K562 (cell line): ENCODE measurements around the gene MIDN. TPM values are rescaled to one million over a fixed set of nuclear protein-coding genes. Genes with fewer than 3 reads are reported as not detected.

Experiments
- CEBPB ChIP-seq: fragments of 450-650 bp; IDR thresholded peaks from 2 replicates; pipeline ENCODE4 v1.6.1; 2016; ENCODE audit warnings: missing genetic modification characterization, missing compliant biosample characterization
- CSDE1 ChIP-seq, 2 experiments: fragments of 450-650 bp; IDR thresholded peaks; 2 replicates each; pipeline ENCODE4 v1.6.1; 2016; ENCODE audit warnings: mild to moderate bottlenecking in 1 of 2
- ELF4 ChIP-seq: fragments of 450-650 bp; formaldehyde crosslinking; IDR thresholded peaks from 2 replicates; pipeline ENCODE4 v1.4.0; 2022; ENCODE audit warnings: missing genetic modification characterization
- EP300 ChIP-seq: IDR thresholded peaks from 2 replicates; pipeline ENCODE4 v1.6.1; 2012; ENCODE audit warnings: low read length, improper control_type of control experiment
- FOXK1 ChIP-seq: sonication (generic); formaldehyde crosslinking; IDR thresholded peaks from 2 replicates; pipeline ENCODE4 v1.8.0; 2022; ENCODE audit warnings: missing genetic modification reagents, mild to moderate bottlenecking, borderline replicate concordance
- GATAD2A ChIP-seq: fragments of 450-650 bp; IDR thresholded peaks from 2 replicates; pipeline ENCODE4 v1.6.1; 2017
- HDGF ChIP-seq: fragments of 450-650 bp; IDR thresholded peaks from 2 replicates; pipeline ENCODE4 v1.6.1; 2016
- HLTF ChIP-seq: fragments of 450-650 bp; IDR thresholded peaks from 2 replicates; pipeline ENCODE4 v1.6.1; 2016
- PHF21A ChIP-seq: fragments of 450-650 bp; IDR thresholded peaks from 2 replicates; pipeline ENCODE4 v1.6.1; 2017; ENCODE audit warnings: low read depth, borderline replicate concordance
- SETDB1 ChIP-seq: IDR thresholded peaks from one replicate; pipeline ENCODE4 v1.6.1; 2012; ENCODE audit warnings: low read length, control low read depth, inconsistent platforms
- ZFX ChIP-seq: sonication (generic); formaldehyde crosslinking; IDR thresholded peaks from 2 replicates; pipeline ENCODE4 v1.8.0; 2022; ENCODE audit warnings: mild to moderate bottlenecking, missing genetic modification reagents, moderate library complexity
- polyA plus RNA-seq, 8 experiments: library from polyadenylated mRNA; depleted of rRNA in 4 of 8; stranded (reverse) in 5 of 8; unstranded in 3 of 8; fragments of >200 nt; fragmentation: Nextera tagmentation in 2 of 8; fragmentation: Illumina TruSeq in 1 of 8; extraction: Ambion mirVana in 2 of 8; extraction: Trizol in 1 of 8; gene quantifications; 2 replicates each; pipeline versions ENCODE4 v1.2.1 to v1.2.3, GENCODE V29; 2011 to 2014; ENCODE audit warnings: inconsistent platforms in 1 of 8, missing spikeins in 1 of 8
- total RNA-seq, 7 experiments: library from RNA; depleted of rRNA in 6 of 7; stranded (reverse); fragments of >200 nt in 6 of 7; fragmentation: Illumina TruSeq in 2 of 7; extraction: Trizol in 2 of 7; gene quantifications; 2 replicates each; pipeline versions ENCODE4 v1.2.1 to v1.2.3, GENCODE V29; 2011 to 2021; ENCODE audit warnings: low replicate concordance in 1 of 7
- TF ChIP-seq, protein P1 (sequence below), 2 experiments: fragments of 450-650 bp; conservative IDR thresholded peaks; 2 replicates each; pipeline ENCODE4 v1.6.1; 2017; ENCODE audit warnings: mild to moderate bottlenecking in 2 of 2, moderate library complexity in 2 of 2
- TF ChIP-seq, protein P2 (sequence below), 3 experiments: fragments of 200-800 bp in 1 of 3; sonication (Bioruptor generic) in 1 of 3; sonication (generic) in 1 of 3; formaldehyde crosslinking in 1 of 3; IDR thresholded peaks; 2 replicates each; pipeline versions ENCODE4 v1.6.1 to v1.8.0; 2016 to 2022; ENCODE audit warnings: mild to moderate bottlenecking in 2 of 3, missing compliant biosample characterization in 2 of 3, missing genetic modification characterization in 2 of 3, missing genetic modification reagents in 1 of 3
- TF ChIP-seq, protein P3 (sequence below): fragments of 250-450 bp; sonication (Bioruptor Pico); IDR thresholded peaks from 2 replicates; pipeline ENCODE4 v1.6.1; 2021; ENCODE audit warnings: mild to moderate bottlenecking
- TF ChIP-seq, protein P4 (sequence below): sonication (generic); formaldehyde crosslinking; IDR thresholded peaks from 2 replicates; pipeline ENCODE4 v1.8.1; 2023; ENCODE audit warnings: mild to moderate bottlenecking, missing genetic modification reagents
- TF ChIP-seq, protein P5 (sequence below): sonication (generic); formaldehyde crosslinking; IDR thresholded peaks from 2 replicates; pipeline ENCODE4 v1.8.1; 2023; ENCODE audit warnings: mild to moderate bottlenecking, missing genetic modification reagents

Gene MIDN
- total and polyA plus RNA-seq, 9 of the 15 experiments (the other 6 are each of a cell fraction or from before 2014, with no cell fraction given) = 0.17 to 120 (median 10.1) TPM

DNA sequence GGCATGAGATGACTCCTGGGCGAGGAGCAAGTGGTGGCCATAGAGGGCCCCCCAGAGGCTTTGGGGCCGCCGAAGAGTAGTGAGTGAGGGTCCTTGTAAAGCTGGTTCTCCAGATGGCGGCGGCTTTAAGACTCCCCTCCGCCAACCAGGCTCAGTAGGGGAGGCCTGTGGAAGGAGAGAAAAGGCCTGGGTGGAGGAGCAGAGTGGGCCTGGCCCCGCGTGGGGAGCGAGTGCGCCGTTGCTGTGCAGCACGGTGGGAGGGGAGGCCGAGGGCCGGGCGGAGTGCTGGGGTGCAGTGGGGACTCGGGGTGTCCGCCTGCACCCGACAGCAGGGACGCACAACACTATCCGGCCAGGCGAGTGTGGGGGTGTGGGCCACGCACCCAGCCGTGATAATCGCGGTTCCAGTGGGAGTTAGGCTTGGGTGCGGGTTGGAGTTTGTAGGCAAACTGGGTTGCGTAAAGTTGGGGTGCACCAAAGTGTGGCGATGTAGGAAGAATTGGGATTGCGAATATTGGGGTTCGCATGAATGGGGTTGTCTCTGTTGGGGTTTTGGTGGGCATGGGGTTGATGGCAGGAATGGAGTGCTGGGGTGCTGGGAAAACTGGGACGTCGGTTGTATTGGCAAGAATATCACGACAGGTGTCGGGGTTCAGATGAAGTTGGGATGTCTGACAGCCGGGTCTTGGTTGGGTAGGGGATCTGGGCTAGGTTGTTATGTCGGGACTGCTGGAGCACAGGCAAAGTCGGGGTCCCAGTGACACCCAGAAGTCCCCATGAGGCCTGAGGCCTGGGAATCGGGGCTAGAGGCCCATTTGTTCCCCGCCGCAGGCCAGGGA lies 20.1 kb downstream of the MIDN start (continued):
- TF ChIP-seq, protein P1, sequence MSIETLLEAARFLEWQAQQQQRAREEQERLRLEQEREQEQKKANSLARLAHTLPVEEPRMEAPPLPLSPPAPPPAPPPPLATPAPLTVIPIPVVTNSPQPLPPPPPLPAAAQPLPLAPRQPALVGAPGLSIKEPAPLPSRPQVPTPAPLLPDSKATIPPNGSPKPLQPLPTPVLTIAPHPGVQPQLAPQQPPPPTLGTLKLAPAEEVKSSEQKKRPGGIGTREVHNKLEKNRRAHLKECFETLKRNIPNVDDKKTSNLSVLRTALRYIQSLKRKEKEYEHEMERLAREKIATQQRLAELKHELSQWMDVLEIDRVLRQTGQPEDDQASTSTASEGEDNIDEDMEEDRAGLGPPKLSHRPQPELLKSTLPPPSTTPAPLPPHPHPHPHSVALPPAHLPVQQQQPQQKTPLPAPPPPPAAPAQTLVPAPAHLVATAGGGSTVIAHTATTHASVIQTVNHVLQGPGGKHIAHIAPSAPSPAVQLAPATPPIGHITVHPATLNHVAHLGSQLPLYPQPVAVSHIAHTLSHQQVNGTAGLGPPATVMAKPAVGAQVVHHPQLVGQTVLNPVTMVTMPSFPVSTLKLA (conservative IDR thresholded peaks at IDR 0.05) = peak; percentile 23 to 40; a peak in 1 of 4 replicates
- TF ChIP-seq SETDB1 (no peak), CEBPB (tag) (peak; percentile 63; the same call in 1 of the 2 replicates), HDGF (0 out of 2 replicates have a peak, but pooled peaks have one; percentile 17), EP300 (no peak), FOXK1 (0 out of 2 replicates have a peak, but pooled peaks have one; percentile 23), HLTF (peak; percentile 68; the same call in 1 of the 2 replicates), GATAD2A (peak; percentile 21; the same call in 1 of the 2 replicates), ZFX (CRISPR knock-in tag) (peak; percentile 50), PHF21A (peak; percentile 92; the same call in 1 of the 2 replicates), CSDE1 (IDR thresholded peaks at IDR 0.05) (0 out of 4 replicates have a peak, but pooled peaks of 1 of the 2 experiments have one; percentile 35), ELF4 (CRISPR knock-in tag) (no peak)
- TF ChIP-seq, protein P2, sequence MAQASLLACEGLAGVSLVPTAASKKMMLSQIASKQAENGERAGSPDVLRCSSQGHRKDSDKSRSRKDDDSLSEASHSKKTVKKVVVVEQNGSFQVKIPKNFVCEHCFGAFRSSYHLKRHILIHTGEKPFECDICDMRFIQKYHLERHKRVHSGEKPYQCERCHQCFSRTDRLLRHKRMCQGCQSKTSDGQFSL (CRISPR knock-in tag; IDR thresholded peaks at IDR 0.05) = peak; percentile 53; the same call in 1 of the 2 replicates
- TF ChIP-seq, protein P2 (tag; IDR thresholded peaks at IDR 0.05) = no peak
- TF ChIP-seq, protein P3, sequence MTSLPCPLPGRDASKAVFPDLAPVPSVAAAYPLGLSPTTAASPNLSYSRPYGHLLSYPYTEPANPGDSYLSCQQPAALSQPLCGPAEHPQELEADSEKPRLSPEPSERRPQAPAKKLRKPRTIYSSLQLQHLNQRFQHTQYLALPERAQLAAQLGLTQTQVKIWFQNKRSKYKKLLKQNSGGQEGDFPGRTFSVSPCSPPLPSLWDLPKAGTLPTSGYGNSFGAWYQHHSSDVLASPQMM = no peak
- TF ChIP-seq, protein P4, sequence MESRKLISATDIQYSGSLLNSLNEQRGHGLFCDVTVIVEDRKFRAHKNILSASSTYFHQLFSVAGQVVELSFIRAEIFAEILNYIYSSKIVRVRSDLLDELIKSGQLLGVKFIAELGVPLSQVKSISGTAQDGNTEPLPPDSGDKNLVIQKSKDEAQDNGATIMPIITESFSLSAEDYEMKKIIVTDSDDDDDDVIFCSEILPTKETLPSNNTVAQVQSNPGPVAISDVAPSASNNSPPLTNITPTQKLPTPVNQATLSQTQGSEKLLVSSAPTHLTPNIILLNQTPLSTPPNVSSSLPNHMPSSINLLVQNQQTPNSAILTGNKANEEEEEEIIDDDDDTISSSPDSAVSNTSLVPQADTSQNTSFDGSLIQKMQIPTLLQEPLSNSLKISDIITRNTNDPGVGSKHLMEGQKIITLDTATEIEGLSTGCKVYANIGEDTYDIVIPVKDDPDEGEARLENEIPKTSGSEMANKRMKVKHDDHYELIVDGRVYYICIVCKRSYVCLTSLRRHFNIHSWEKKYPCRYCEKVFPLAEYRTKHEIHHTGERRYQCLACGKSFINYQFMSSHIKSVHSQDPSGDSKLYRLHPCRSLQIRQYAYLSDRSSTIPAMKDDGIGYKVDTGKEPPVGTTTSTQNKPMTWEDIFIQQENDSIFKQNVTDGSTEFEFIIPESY (CRISPR knock-in tag) = peak; percentile 84
- TF ChIP-seq, protein P5, sequence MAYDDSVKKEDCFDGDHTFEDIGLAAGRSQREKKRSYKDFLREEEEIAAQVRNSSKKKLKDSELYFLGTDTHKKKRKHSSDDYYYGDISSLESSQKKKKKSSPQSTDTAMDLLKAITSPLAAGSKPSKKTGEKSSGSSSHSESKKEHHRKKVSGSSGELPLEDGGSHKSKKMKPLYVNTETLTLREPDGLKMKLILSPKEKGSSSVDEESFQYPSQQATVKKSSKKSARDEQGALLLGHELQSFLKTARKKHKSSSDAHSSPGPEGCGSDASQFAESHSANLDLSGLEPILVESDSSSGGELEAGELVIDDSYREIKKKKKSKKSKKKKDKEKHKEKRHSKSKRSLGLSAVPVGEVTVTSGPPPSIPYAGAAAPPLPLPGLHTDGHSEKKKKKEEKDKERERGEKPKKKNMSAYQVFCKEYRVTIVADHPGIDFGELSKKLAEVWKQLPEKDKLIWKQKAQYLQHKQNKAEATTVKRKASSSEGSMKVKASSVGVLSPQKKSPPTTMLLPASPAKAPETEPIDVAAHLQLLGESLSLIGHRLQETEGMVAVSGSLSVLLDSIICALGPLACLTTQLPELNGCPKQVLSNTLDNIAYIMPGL (CRISPR knock-in tag) = peak; percentile 34; the same call in 1 of the 2 replicates
